ENCODE measurements around the gene FNBP1. TPM values are rescaled to one million over a fixed set of nuclear protein-coding genes. Genes with fewer than 3 reads are reported as not detected.
"Not testable (repeated sequence)": the region's sequence is repeated elsewhere in the genome, so short reads cannot be mapped to it uniquely, and the experiment has no call there.

The FNBP1 gene
- total and polyA plus RNA-seq, 3 donors from 2014 or later = 37.9 to 89.2 (median 76.6) TPM

DNA sequence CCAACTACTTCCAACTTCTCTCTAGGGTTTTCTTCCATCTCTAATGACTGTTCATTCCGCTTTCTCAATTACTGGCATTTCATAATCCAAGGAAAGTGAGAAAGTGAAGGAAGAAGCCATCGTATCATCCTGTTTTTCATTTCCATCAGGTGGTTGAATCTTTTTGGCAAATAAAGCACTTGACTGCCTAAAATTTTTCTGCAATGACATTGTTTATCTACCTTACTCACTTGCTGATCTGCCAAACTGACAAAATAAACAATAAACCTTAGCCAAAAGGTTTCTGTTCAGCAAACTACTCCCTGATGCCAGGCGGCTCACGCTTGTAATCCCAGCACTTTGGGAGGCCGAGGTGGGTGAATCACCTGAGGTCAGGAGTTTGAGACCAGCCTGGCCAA lies 18.4 kb downstream of the FNBP1 start:
- Histone ChIP-seq H3K9me3 (no peaks in the 10 kb centered on the region), H3K4me1 (peaks cover 8% of the 10 kb centered on the region), H3K4me3 (no peak overlapping the region), H3K36me3 (ENCODE audit: low read depth, missing control alignments) (no peaks in the 10 kb centered on the region), H3K27me3 (no peaks in the 10 kb centered on the region), H3K27ac (no peak overlapping the region)
- no peak for TF ChIP-seq POLR2A (IDR thresholded peaks at IDR 0.05)
- TF ChIP-seq, protein P1, sequence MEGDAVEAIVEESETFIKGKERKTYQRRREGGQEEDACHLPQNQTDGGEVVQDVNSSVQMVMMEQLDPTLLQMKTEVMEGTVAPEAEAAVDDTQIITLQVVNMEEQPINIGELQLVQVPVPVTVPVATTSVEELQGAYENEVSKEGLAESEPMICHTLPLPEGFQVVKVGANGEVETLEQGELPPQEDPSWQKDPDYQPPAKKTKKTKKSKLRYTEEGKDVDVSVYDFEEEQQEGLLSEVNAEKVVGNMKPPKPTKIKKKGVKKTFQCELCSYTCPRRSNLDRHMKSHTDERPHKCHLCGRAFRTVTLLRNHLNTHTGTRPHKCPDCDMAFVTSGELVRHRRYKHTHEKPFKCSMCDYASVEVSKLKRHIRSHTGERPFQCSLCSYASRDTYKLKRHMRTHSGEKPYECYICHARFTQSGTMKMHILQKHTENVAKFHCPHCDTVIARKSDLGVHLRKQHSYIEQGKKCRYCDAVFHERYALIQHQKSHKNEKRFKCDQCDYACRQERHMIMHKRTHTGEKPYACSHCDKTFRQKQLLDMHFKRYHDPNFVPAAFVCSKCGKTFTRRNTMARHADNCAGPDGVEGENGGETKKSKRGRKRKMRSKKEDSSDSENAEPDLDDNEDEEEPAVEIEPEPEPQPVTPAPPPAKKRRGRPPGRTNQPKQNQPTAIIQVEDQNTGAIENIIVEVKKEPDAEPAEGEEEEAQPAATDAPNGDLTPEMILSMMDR (IDR thresholded peaks at IDR 0.05) = no peak
- no peak for DNase-seq
- intact Hi-C loops (cut with DNase I; ENCODE audit: low total_unique reads) = no loop called here
- WGBS, 2 donors = 80 to 93% methylated on average over 5 of the region's 5 CpGs

DNA sequence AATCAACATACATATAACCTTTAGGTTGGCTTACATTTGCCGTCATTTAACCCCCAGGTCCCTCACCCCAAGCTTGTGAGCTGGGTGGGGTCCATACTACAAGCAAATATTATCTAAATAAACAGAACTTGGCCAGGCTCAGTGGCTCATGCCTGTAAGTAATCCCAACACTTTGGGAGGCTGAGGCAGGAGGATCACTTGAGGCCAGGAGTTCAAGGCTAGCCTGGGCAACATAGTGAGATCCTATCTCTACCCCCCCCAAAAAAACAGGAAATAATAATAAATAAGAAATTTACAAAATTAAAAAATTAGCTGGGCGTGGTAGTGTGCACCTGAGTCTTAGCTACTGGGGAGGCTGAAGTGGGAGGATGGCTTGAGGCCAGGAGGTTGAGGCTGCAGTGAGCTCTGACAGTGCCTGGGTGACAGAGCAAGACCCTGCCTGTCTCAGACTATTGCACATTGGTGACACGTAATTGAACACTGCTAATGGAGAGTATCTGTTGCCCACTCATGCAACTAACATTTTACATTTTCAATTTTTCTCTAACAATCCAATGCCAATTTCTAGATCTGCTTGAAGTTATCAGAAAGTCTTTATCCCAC lies 18.9 kb downstream of the FNBP1 start:
- intact Hi-C loops (cut with DNase I; ENCODE audit: low total_unique reads) = no loop called here
- Histone ChIP-seq H3K36me3 (ENCODE audit: low read depth, missing control alignments) (no peaks in the 10 kb centered on the region), H3K27ac (no peak overlapping the region), H3K27me3 (no peaks in the 10 kb centered on the region), H3K4me1 (peaks cover 5% of the 10 kb centered on the region), H3K4me3 (no peak overlapping the region), H3K9me3 (no peaks in the 10 kb centered on the region)
- TF ChIP-seq, protein P1 (IDR thresholded peaks at IDR 0.05) = no peak
- TF ChIP-seq POLR2A (IDR thresholded peaks at IDR 0.05) = no peak
- WGBS, 2 donors = 92 to 93% methylated on average over 3 of the region's 3 CpGs
- DNase-seq = no peak

DNA sequence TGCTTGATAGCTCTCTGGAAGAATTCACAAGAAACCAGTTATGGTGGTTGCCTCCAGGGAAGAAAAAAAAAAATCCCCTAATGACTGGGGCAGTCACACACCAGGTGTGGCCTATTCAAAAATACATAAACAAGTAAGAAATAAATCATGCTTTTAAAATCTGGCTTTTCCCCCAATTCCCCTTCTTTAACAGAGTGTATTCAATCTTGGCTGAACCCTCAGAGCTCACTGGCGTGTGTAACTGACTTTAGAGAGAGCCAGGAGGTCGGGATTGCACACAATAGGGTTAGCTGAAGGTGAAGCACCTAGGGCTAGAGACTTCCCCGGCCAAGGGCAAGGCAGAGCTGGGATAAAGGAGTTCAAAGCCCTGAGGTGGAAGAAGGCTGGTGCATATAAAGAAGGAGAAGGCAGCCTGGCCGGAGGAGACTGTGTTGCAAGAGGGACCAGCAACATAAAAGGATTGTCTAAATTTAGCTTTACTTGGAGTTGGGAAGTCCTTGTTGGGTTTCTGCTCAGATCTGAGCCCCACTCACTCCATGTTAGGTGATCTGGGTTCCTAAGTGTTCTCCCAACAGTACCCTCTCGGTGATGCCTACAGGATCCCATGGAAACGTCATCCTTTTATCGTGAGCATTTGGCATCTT lies 19.7 kb downstream of the FNBP1 start:
- H3K9me3 ChIP-seq = no peaks in the 10 kb centered on the region
- TF ChIP-seq POLR2A (IDR thresholded peaks at IDR 0.05) = no peak
- TF ChIP-seq, protein P1 (IDR thresholded peaks at IDR 0.05) = no peak
- no peak overlapping the region for H3K4me3 ChIP-seq
- H3K27ac ChIP-seq = no peak overlapping the region
- intact Hi-C loops (cut with DNase I; ENCODE audit: low total_unique reads) = no loop called here
- no peak for DNase-seq
- WGBS, 2 donors = 72 to 77% methylated on average over 7 of the region's 7 CpGs
- peaks cover 5% of the 10 kb centered on the region for H3K4me1 ChIP-seq
- H3K36me3 ChIP-seq (ENCODE audit: low read depth, missing control alignments) = no peaks in the 10 kb centered on the region
- no peaks in the 10 kb centered on the region for H3K27me3 ChIP-seq

DNA sequence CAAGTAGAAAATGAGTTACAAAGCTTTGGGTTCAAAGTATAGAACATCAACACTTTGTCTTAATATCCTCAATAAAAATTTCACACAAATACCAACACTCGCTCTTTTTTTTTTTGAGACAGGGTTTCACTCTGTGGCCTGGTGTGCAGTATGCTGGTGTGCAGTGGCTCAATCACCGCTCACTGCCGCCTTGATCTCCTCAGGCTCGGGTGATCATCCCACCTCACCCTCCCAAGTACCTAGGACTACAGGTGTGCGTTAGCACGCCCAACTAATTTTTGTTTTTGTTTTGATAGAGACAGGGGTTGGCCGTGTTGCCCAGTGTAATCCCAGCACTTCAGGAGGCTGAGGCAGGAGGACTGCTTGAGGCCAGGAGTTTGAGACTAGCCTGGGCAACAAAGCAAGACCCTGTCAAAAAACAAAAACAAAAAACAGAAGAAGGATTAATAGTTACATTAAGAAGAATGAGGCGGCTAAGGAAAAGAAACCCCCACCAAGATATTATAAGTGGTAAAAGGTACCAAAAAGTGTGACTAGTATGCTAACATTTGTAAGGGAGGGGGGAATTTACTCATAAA lies 20.3 kb downstream of the FNBP1 start:
- TF ChIP-seq, protein P1 (IDR thresholded peaks at IDR 0.05) = no peak
- no peak for TF ChIP-seq POLR2A (IDR thresholded peaks at IDR 0.05)
- H3K27me3 ChIP-seq = no peaks in the 10 kb centered on the region
- intact Hi-C loops (cut with DNase I; ENCODE audit: low total_unique reads) = no loop called here
- peaks cover 5% of the 10 kb centered on the region for H3K4me1 ChIP-seq
- WGBS, 2 donors = 83 to 84% methylated on average over 8 of the region's 8 CpGs
- no peaks in the 10 kb centered on the region for H3K9me3 ChIP-seq
- H3K4me3 ChIP-seq = no peak overlapping the region
- H3K27ac ChIP-seq = no peak overlapping the region
- H3K36me3 ChIP-seq (ENCODE audit: low read depth, missing control alignments) = no peaks in the 10 kb centered on the region
- DNase-seq = no peak

DNA sequence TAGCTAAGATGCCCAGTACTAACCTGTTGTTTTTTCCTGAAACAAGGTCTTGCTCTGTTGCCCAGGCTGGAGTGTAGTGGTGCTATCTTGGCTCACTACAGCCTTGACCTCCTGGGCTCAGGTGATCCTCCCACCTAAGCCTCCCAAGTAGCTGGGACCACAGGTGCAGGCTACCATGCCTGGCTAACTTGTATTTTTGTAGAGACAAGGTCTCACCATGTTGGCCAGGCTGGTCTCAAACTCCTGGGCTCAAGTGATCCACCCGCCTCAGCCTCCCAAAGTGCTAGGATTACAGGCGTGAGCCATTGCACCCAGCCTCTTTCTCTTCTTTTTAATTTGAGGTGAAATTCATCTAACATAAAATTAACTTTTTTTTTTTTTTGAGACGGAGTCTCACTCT lies 21.1 kb downstream of the FNBP1 start:
- H3K36me3 ChIP-seq (ENCODE audit: low read depth, missing control alignments); H3K4me3 ChIP-seq; H3K27ac ChIP-seq; DNase-seq; H3K4me1 ChIP-seq; intact Hi-C loops (cut with DNase I; ENCODE audit: low total_unique reads); H3K9me3 ChIP-seq; H3K27me3 ChIP-seq: not testable (repeated sequence)
- WGBS, 2 donors = 94 to 98% methylated on average over 3 of the region's 3 CpGs
